Measurements from ENCODE around the gene CHAD.

The CHAD gene

GRCh38 chr17:50472286-50472685, 3.6 kb upstream of the CHAD start:
- DNase-seq = no peak

GRCh38 chr17:50471009-50471905, 2.6 kb upstream of the CHAD start:
- no peak for DNase-seq

GRCh38 chr17:50470426-50470825, 1.7 kb upstream of the CHAD start:
- no peak for DNase-seq

GRCh38 chr17:50469671-50470305, 1.1 kb upstream of the CHAD start:
- no peak for DNase-seq

GRCh38 chr17:50469208-50469605, 527 bp upstream of the CHAD start:
- DNase-seq = no peak

DNA sequence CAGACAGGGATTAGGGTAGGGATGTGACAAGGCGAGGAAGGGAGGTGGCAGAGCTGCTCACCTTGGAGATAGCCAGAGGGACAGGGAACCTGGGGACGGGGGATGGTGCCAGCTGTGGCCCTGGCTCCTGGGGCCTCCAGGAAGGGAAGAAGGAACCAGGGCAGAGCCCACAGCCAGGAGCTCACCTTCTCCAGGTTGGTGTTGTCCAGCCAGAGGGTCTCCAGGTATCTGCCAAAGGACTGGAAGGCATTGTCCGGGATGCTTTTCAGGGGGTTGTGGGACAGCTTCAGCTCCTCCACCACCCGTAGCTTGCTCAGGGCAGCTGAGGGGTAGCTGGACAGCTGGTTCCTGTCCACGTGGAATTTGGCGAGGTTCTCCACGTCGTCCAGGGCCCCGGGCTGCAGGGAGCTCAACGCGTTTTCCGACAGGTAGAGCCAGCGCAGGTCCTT, 801 bp downstream of the CHAD start:
- DNase-seq = no peak

- DNase-seq = no peak
Observed at GRCh38 chr17:50467114-50467854, 1.4 kb downstream of the CHAD start.

DNA sequence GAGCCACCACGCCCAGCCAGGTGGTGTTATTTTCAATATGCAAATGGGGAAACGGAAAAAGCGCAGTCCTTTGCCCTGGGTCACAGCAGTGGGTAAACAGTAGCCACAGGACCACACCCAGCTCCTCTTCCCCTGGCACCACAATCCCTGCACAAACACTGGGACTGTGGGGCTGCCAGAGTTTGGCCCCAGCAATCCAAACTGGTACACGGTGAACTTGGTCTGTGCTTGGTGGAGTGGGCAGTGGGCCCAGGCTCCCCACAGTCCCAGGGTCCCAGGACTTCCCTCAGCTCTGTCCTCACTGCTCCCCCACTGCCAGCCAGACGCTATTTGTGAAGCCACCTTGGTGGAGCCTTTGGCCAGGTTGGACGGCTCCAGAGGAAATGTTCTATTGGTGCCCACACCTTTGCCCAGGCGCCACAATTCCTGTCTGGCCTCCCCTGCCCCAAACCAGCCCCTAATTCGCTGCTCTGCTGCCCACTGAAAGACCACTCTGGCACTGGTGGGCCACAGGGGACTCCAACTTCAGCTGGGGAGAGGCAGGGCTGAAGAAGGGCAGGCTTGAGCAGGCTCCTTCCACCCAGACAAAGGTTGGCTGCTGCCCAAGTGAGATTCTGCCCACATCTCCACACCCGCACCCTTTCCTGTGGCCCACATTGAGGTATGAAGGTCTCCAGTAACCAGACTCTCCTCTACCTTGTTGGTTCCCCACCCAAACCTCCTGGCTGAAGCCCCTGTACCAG, 2.1 kb downstream of the CHAD start:
- DNase-seq = no peak

DNA sequence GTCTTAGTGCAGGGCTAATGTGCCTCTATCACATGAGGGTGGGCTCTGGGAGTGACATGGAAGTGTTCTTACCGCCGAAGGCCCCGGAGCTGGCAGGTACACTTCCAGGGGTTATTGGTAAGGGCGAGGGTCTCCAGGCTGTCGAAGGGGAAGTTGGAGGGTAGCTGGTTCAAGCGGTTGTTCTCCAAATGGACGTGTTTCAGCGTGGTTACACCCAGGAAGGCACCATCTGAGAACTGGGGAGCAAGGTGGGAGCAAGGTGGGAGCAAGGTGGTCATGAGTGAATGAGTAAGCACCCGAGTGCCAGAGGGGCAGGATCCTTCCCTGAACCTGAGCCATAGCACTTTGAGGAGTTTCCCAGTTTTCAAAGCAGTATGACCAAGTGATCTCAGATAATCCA, 3.0 kb downstream of the CHAD start:
- no peak for DNase-seq

DNA sequence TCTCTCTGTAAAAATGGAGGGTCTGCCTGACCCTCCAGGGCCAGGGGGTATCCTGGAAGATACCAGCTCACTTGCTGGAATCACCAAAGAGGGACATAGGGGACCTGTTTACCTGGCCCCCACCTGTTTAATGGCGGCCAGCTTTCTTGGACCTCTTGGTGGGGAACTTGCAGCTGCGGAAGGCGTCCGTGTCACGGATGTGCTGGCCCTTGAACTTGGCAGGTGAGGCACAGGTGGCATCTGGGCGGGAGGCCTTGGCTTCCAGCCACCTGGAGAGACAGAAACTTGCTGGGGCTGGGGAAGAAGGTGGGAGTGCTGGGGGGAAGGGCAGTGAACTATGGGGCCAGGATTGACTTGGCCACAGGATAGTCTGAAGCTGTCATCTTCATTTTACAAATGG, 3.5 kb downstream of the CHAD start:
- no peak for DNase-seq

DNA sequence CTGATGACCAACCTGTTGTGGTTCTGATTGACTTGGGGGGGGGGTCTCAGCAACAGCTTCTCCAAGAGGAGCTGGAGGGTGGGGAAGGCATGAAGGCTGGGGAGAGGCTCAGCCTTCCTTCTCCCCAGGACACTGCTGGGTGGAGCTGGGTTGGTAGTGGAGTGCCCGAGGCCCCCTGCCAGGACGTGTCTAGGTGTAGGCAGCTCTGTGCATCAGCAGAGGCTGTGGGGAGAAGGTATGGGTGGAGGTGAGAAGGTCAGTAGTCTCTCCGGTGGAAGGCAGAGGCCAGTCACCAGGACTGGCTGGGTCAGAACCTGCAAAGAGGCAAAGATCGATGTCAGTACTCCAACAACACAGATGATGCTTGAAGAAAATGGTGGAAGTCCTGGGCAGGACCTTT, 3.9 kb downstream of the CHAD start:
- no peak for DNase-seq

DNA sequence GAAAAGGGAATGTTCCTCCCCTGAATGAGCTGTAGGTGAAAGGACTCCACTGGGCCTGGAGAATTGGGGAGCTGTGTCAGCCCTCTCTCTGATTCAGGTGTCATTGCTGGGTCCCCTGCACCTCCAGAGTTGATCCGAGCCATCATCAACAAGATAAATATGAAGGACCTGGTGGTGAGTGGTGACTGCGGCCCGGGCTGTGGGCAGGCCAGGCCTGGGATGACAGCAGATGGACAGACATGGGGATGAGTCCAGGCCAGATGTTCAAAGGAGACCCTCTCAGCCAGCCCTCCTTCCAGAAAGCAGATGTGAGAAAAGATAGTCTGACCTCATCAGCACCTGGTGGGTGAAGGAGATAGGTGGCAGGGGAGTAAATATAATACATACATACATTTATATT, 4.6 kb downstream of the CHAD start:
- no peak for DNase-seq

DNA sequence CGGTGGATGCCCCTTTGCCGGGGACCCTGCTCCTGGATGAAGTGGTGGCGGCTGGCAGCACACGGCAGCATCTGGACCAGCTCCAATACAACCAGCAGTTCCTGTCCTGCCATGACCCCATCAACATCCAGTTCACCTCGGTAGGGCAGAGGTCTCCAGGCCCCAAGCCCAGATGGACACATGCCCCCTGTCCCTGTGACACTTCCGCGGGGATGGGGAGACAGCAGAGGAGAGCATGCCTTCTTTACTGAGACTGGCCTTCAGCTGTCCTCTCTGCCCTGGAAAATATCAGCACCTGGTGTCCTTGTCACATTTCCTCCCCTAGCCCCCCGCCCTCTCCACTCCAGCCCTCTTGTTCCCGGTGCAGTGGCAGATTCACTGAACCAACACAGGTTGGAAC, 6.2 kb downstream of the CHAD start:
- DNase-seq = no peak

GRCh38 chr17:50461550-50462132, 7.0 kb downstream of the CHAD start:
- no peak for DNase-seq

DNA sequence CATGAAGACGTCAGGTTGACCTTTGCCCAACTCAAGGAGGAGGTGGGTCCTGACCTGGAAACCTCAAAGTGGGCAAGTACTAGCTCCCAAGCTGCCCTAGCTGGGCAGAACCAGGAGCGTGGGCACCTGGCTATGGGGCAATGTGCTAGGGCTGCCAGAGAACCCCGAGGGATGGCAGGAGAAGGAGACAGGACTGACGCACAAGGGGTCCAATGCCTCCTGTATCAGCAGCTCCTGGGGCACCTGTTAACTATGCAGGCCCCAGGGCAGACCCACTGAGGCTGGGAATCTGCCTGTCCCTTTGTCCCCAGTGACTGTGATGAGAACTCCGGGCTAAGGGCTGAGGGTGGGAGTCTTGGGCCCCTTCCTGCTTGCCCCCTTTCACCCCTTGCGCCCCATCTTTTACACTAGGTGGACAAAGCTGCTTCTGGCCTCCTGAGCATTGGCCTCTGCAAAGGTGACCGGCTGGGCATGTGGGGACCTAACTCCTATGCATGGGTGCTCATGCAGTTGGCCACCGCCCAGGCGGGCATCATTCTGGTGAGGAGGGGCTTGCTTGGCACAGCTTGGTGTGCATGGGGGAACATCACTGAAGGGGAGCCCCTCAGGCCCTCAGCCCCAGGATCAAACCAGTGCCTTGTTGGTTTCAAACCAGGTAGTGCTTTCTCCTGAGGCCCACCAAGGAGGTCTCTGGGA, 7.7 kb downstream of the CHAD start:
- no peak for DNase-seq

DNA sequence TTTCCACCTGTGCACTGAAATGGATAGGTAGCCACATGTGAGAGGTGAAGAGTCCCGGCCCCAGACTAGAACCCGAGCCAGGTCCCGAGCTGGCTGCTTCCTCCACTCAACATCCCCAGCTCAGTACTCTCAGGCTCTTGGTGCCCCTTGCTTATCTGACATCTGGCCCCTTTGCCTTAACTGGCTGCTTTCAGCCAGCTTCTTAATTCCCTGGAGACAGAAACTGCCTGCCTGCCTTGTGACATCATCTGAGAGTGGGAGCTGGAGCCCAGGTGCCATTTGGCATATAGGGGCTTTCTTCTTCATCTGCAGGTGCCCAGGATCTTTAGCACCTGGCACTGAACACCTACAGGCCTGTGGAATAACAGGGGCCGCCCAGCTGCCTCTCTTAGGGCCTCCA, 8.9 kb downstream of the CHAD start:
- no peak for DNase-seq

DNA sequence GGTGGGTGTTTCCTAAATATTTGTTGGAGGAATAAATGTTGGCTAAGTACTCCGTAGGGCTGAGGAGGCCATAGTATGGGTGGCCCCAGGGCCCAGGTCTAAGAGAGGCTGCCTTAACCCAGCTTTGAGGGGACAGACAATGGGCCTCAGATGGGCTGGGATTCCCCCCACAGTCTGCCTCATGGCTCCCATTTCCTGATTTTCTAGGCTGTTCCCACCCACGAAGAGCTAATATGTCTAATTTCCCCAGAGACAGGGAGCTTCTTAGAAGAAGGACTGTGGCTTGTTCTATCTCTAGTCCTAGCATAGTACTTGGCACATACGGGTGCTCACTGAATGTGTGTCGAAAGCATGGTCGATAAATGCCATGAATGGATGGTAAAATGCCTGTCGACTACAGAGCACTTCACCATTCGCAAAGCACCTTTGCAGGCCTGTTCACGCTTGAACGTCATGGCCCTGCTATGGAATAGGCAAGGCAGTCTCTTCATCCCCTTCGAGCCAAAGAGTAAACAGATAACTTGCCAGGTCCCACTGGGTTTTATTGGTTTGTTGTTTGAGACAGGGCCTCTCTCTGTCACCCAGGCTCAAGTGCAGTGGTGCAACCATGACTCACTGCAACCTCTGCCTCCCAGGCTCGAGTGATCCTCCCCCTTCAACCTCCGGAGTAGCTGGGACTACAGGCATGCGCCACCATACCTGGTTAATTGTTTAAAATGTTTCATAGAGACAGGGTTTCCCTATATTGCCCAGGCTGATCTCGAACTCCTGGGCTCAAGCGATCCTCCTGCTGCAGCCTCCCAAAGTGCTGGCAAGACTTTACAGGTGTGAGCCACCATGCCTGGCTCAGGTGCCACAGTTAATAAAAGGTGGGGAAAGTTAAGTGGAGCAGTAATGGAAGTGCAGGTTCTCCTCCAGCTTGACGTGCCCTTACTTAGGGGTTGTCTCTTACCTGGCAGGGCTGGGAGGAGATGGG, 9.7 kb downstream of the CHAD start:
- no peak for DNase-seq

DNA sequence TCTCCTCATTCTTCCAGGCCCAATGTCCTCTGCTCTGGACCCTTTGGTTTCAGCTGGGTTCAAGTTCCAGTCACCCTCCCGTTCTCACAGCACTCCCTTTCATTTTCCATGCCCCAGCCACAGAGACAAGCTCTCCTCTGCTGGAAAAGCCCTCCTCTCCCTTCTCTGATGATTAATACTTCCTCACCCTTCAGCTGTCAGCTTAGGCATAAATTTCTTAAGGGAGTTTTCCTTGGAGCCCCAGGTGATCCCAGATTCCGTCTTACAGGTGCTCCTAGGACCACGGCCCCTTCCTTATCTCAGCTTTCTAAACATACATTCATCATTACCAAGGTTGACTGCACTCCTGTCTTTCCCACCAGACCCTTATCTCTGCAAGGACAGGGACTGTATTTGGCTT, 10.4 kb downstream of the CHAD start:
- DNase-seq = no peak

DNA sequence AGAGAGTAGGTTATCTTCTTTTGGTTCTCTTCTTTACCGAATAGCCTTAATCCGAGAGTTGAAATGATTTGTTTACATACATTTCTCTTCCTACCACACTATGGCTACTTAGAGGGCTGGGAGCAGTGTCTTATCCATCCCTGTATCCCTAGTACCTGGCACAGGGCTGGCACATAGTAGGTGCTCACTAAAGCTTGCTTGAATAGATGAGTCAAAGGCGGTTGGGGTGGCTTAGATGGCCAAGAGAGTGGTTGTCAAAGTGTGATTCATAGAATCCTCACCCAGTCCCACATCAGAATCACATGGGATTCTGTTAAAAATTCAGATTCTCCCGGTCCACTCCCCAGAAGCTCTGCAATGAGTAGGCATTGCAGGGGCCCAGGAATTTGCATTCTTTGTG, 11.1 kb downstream of the CHAD start:
- no peak for DNase-seq

- no peak for DNase-seq
Observed at GRCh38 chr17:50453901-50454300, 14.8 kb downstream of the CHAD start.

Data from NCI-H187 treated with DMSO at 0.1 percent for 48 hours (cell line).